Stimulated activated CD8-positive, alpha-beta memory T cell treated with anti-CD3 and anti-CD28 coated beads, Interleukin-7, amount 100 ng/mL, for 1 hour (primary cell): ENCODE measurements around the gene RORC.
"Not testable (repeated sequence)": the region's sequence is repeated elsewhere in the genome, so short reads cannot be mapped to it uniquely, and the experiment has no call there.

Experiments used
- DNase-seq, 2 donors: peaks; one replicate each; pipeline ENCODE4 v3.0.0-alpha.2; 2020; ENCODE audit warnings: low read depth in 2 of 2

RORC gene

GRCh38 chr1:151774256-151774922 lies 57.2 kb downstream of the RORC start:
- no peak for DNase-seq

GRCh38 chr1:151773702-151774101 lies 57.9 kb downstream of the RORC start:
- DNase-seq, result no peak

- DNase-seq, result not testable (repeated sequence)
Observed at GRCh38 chr1:151769270-151769669, 62.3 kb downstream of the RORC start.

- DNase-seq, result not testable (repeated sequence)
Observed at GRCh38 chr1:151768351-151769066, 63.1 kb downstream of the RORC start.

- DNase-seq, result no peak
Observed at GRCh38 chr1:151763990-151764389, 67.6 kb downstream of the RORC start.

- DNase-seq, result peak; percentile 57 to 63
Observed at GRCh38 chr1:151762941-151763921, 68.4 kb downstream of the RORC start, which contains the start of gene MRPL9. MRPL9 (minus strand) TSS chr1:151763496; CDS start chr1:151763479, 17 bp downstream.

GRCh38 chr1:151760597-151761385 lies 70.8 kb downstream of the RORC start:
- no peak for DNase-seq

- DNase-seq, result no peak
Observed at GRCh38 chr1:151759241-151759640, 72.4 kb downstream of the RORC start.

GRCh38 chr1:151756291-151756690 lies 75.3 kb downstream of the RORC start:
- no peak for DNase-seq
